Activated T-helper 9 cell treated with anti-CD3 and anti-CD28 coated beads, Interleukin-2, amount 50 U/mL, for 16 hours (primary cell): ENCODE results near the gene TCAF1.
"Not testable (repeated sequence)": the region's sequence is repeated elsewhere in the genome, so short reads cannot be mapped to it uniquely, and the experiment has no call there.

Source experiments
- DNase-seq: peaks from one replicate; pipeline ENCODE4 v3.0.0-alpha.2; 2020; ENCODE audit warnings: low read depth

The TCAF1 gene

GRCh38 chr7:143905509-143905908 lies 3.5 kb upstream of the TCAF1 start:
- DNase-seq: no peak

GRCh38 chr7:143902332-143902899 lies 440 bp upstream of the TCAF1 start:
- no peak for DNase-seq

DNA sequence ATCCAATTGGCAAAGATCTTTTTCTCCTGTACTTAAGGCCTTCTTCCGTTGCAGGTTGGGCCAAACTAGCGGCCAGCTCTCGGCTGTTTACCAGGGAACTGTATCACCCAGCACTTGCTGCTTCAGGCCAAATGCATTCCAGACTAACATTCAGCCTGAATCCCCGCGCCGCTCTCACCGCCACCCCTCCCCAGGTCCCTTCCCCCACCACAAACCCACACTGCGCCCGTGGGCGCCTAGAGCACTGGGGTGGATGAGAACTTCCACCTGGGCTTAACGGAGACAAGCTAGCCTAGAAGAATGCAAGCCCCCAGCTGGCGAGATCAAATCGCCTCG lies 676 bp downstream of the TCAF1 start:
- no peak for DNase-seq

- DNase-seq: no peak
These were observed 1.7 kb downstream of the TCAF1 start for GRCh38 chr7:143900230-143900766.

GRCh38 chr7:143898810-143899209 lies 3.2 kb downstream of the TCAF1 start:
- no peak for DNase-seq

GRCh38 chr7:143896667-143897066 lies 5.3 kb downstream of the TCAF1 start:
- DNase-seq: no peak

DNA sequence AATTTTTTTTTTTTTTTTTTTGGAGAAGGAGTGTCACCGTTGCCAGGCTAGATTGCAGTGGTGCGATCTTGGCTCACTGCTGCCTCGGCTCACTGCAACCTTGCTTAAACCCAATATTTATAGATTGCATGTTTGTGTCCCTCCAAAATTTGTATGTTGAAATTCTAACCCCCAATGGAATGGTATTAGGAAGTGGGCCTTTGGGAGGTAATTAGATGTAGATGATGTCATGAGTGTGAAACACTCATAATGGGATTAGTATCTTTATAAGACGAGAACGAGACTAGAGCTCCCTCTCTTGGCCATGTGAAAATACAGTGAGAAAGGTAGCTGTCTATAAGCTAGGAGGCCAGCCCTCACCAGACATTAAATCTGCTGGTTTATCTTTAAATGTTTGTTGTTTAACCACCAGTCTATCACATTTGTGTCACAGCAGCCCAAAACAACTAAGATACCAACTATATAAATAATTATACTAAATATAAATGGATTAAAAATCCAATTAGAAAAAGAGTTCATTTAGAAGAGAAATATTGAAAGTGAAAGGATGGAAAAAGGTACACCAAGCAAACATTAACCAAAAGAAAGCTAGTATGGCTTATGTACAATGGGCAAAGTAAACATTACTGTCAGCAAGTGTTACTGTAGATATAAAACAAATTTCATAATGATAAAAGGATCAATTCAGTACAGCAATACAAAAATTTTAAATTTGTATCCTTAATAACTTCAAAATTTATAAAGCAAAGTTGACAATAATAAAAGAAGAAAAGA lies 9.3 kb downstream of the TCAF1 start:
- no peak for DNase-seq

GRCh38 chr7:143891457-143891856 lies 10.5 kb downstream of the TCAF1 start:
- no peak for DNase-seq

DNA sequence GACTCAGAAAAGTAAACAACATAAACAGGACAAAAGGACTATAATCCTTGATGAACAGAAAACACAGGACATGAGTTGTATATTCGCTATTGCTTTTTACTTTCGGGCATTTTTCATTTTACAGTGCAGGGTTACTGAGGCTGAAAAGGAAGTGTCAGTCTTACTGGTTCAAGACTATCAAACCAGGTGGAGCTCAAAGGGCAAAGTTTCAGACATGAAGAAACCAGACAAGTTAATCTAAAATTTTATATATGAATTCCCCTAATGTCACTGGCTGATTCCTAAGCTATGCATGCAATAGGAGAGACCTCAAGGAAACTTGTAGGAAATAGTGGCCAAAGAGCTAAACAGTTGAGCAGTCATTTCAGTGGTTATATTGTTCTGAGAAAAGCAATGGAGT lies 11.4 kb downstream of the TCAF1 start:
- DNase-seq: no peak

DNA sequence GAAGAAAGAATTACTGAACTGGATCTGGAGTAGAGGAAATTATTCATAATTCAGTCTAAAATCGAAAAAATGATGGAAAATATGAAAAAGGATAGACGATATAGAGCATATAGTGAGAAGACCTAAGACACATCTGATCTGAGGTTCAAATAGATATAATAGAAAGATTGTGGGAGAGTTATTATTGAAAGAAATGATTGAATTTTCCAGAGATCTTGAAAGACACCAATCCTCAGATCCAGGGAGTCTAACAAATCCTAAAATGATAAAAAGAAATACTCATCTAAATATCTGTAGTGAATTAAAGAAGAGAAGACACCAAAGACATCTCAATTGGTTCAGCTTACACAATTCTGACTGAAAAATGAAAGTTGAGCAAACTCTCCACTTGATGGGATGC lies 12.9 kb downstream of the TCAF1 start:
- DNase-seq: no peak

GRCh38 chr7:143886826-143887477 lies 15.0 kb downstream of the TCAF1 start:
- no peak for DNase-seq

- DNase-seq: no peak
These were observed 16.0 kb downstream of the TCAF1 start for GRCh38 chr7:143885951-143886350.

- no peak for DNase-seq
These were observed 16.9 kb downstream of the TCAF1 start for GRCh38 chr7:143884969-143885559.

DNA sequence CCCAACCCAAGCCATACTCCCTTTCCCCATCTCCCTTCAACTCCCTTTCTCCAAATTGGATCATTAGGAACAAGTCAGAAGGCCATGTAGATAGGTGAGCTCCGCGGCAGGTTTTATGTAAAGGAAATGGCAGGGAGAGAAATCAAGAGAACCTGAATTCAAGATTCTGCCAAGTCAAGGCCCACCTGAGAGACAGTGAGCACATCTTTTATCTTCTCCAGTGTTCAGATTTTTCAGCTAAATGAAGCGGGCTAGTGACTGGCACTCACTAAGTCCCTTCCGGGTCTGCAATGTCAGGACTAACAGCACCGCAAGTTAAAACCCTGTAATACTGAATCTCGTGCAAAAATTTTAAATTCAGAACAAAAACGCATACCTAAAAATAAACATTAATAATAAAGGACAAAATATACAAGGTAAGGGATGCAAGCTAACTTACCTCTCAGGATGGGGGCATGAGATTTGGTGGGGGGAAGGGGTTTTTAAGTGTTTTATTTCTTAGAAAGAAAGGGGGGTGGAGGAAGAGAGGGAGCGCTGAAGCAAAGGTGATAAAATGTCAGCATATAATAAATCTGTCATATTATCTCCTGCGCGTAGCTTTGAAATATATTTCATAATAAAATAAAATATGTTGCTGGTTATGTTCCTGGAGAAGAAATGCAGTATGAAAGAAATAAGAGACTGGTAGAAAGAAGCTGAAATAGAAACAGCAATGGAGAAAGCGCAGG lies 17.6 kb downstream of the TCAF1 start:
- no peak for DNase-seq

DNA sequence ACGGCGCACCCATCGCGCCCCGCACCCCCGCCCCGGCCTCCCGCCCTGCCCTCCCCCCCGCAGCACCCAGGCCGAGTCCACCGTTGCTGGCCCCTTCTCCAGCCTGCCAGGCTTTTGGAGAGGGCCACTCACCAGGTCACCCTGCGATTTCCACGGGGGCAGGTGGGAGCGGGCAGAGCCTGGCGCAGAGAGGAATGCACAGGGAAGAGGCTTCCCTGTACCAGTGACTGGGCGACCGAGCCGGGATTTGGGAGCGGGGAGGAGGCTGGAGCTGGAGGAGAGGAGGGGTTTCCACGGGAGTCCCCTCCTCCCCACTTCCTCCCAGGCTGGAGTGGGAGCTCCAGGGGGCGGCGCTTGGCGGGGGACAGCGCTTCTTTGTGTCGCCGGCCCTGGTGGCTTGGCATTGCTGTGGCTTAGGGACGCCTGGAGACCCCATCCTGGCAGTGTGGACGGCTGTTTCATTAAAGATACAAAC lies 19.3 kb downstream of the TCAF1 start:
- no peak for DNase-seq

DNA sequence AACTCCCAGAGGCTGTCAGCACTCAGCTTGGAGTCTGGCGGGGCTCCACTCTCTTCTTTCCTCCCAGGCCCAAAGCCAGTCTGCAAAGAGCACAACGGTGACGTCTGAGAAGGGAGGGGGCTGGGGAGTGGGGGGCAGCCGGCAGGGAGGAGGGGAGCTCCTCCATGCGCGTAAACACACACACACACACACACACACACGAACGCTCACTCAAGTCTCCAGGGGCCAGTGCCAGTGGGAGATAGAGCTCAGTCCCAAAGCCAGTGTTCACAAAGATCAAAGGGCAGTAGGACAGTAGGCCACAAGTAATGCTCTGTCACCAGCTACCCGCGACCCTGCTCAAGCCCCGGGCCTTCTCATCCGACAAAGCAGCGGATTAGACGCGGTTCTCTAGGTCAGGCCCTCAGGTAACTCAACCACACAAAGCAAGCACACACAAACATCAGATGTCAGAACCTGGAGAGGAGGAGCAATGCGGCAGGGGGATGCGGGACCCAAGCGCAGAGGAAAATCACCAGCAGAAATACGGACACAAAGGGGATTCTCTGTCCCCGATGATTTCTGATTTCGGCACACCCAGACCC lies 19.9 kb downstream of the TCAF1 start:
- no peak for DNase-seq

- no peak for DNase-seq
These were observed 23.1 kb downstream of the TCAF1 start for GRCh38 chr7:143878884-143879283.

- no peak for DNase-seq
These were observed 24.9 kb downstream of the TCAF1 start for GRCh38 chr7:143877098-143877497.

DNA sequence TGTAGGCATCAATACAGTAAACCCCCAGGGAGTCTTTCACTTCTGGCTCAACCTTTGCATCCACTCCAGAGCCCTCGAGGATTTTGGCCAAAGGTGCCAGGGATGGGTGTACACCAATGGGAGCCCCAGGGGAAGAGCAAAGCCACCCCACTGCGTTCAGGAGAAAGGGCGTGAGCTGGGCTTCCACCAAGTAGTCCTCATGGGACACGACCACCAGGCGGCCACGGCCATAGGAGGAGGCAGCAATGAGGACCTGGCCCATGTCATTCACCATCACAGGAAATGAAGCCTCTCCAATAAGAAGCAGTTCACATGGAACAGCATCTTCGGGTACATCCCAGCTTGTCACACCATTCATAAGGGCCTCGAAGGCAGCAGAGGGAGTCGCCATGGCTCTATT lies 25.8 kb downstream of the TCAF1 start:
- DNase-seq: no peak

- not testable (repeated sequence) for DNase-seq
These were observed 28.7 kb downstream of the TCAF1 start for GRCh38 chr7:143873242-143873641.

- DNase-seq: not testable (repeated sequence)
These were observed 30.4 kb downstream of the TCAF1 start for GRCh38 chr7:143871534-143871933.

DNA sequence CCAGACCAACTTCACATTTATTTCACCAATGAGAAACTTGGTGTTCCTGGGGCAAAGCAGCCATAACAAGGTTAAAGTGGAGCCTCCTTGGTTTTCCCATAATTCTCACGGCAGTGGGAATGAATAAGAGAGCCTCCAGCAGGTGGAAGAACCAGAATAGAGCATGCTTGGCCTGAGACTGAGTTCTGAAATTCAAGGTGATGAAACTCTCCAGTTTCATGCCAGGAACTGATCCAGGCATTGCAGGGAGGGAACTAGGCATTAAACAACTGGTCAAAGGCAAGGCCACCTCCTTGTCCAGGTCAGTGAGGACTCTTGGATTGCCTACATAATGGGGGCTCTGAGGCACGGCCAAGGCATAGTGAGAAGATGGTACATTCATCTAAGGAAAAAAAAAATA lies 44.0 kb downstream of the TCAF1 start:
- DNase-seq: not testable (repeated sequence)
